ENCODE measurements around the gene RPS6KB2. TPM values are rescaled to one million over a fixed set of nuclear protein-coding genes. Genes with fewer than 3 reads are reported as not detected.

Gene RPS6KB2
- total RNA-seq, 2 donors from 2014 or later, result 35.5 to 44.6 TPM

GRCh38 chr11:67441731-67442351 is 13.5 kb downstream of the RPS6KB2 start:
- no peak overlapping the region for H3K4me3 ChIP-seq
- no peak overlapping the region for H3K27ac ChIP-seq
- H3K27me3 ChIP-seq, result no peaks in the 10 kb centered on the region
- no peak for TF ChIP-seq CTCF (IDR thresholded peaks at IDR 0.05)
- H3K36me3 ChIP-seq, result peaks cover 28% of the 10 kb centered on the region
- DNase-seq (ENCODE audit: low spot score), result no peak
- peaks cover 0 to 57% of the 10 kb centered on the region in 2 donors for H3K4me1 ChIP-seq
- no peaks in the 10 kb centered on the region for H3K9me3 ChIP-seq

DNA sequence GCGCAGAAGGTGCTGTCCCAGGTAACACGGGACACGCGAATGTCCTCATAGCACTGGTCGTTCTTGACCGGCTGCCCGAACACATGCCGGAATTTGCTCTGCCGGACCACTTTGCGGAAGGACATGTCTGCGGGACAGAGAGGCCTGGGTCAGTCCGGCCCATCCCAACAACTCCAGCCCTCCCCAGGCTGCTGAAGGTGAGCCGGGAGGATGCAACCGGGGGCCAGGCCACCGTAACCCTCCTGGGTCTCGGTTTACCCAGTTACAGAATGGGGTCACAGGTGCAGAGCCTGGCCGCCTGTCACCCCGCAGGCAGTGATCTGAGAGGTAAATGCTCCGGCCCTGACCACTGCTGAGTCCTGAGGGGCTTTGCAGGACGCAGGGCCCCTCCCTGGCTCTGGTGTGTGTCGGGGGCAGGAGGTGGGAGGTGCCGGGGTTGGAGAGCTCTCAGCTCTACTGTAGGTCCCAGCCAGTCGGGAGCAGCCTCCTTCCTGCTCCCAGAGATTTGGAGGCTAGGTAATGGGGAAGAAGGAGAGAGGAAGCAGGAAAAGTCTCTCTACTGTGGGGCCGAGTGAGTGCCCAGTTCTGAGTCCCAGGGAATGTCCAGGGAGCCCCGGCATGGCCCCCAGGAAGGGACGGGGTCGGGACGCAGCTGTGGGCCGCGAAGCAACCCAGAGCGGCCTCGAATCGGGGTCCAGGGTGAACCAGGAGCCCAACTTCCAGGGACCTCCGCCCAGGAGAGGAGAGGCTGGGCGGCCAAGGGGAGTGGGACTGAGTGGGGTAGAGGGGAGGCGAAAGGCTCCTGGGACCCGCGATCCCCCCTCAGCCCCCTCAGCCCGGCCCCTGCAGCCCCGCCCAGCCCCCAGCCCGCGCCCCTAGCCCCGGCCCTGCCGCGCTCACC is 14.5 kb downstream of the RPS6KB2 start:
- Histone ChIP-seq H3K9me3 (no peaks in the 10 kb centered on the region), H3K36me3 (peaks cover 22% of the 10 kb centered on the region), H3K4me3 (peak overlapping the region; percentile 77 to 91), H3K27ac (peak overlapping the region; percentile 94 to 97), H3K4me1 (peaks cover 0 to 49% of the 10 kb centered on the region in 2 donors), H3K27me3 (no peaks in the 10 kb centered on the region)
- no peak for DNase-seq (ENCODE audit: low spot score)
- TF ChIP-seq CTCF (IDR thresholded peaks at IDR 0.05), result no peak

- Histone ChIP-seq H3K27me3 (no peaks in the 10 kb centered on the region), H3K4me3 (no peak overlapping the region), H3K4me1 (peaks cover 0 to 29% of the 10 kb centered on the region in 2 donors), H3K9me3 (no peaks in the 10 kb centered on the region), H3K36me3 (peaks cover 12% of the 10 kb centered on the region), H3K27ac (no peak overlapping the region)
- DNase-seq (ENCODE audit: low spot score), result no peak
- TF ChIP-seq CTCF (IDR thresholded peaks at IDR 0.05), result no peak
Measured at GRCh38 chr11:67445515-67445914, 17.2 kb downstream of the RPS6KB2 start.

DNA sequence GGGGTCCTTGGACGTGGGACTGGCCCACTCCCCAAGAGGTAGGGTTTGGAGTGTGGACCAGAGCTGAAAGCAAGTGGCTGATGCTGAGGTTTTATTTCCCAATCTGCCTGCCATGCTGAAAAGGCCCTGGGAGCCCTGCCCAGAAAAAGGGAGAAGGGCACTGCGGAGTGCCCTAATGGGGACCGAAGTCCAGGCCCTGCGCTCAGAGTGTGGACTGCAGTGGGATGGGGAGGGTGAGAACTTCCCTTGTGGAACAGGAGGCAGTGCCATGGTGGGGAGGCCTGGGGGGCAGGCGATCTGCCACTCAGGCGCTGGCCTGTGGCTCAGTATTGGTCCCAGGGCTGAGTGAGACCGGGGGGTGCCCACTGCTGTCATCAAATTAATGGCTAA is 19.9 kb downstream of the RPS6KB2 start:
- Histone ChIP-seq H3K9me3 (no peaks in the 10 kb centered on the region), H3K4me1 (peaks cover 0 to 7% of the 10 kb centered on the region in 2 donors), H3K27ac (no peak overlapping the region), H3K36me3 (no peaks in the 10 kb centered on the region), H3K27me3 (no peaks in the 10 kb centered on the region), H3K4me3 (no peak overlapping the region)
- no peak for DNase-seq (ENCODE audit: low spot score)
- TF ChIP-seq CTCF (IDR thresholded peaks at IDR 0.05), result no peak

GRCh38 chr11:67449116-67449844 is 21.0 kb downstream of the RPS6KB2 start:
- H3K9me3 ChIP-seq, result no peaks in the 10 kb centered on the region
- no peaks in the 10 kb centered on the region for H3K27me3 ChIP-seq
- peaks cover 0 to 3% of the 10 kb centered on the region in 2 donors for H3K4me1 ChIP-seq
- H3K4me3 ChIP-seq, result no peak overlapping the region
- H3K27ac ChIP-seq, result no peak overlapping the region
- TF ChIP-seq CTCF (IDR thresholded peaks at IDR 0.05), result no peak
- no peaks in the 10 kb centered on the region for H3K36me3 ChIP-seq
- no peak for DNase-seq (ENCODE audit: low spot score)
